ENCODE results near the gene ZCCHC2. TPM values are rescaled to one million over a fixed set of nuclear protein-coding genes. Genes with fewer than 3 reads are reported as not detected.

Gene ZCCHC2
- total and polyA plus RNA-seq, 2 of the 8 experiments (the other 6 are each of a cell fraction or from before 2014, with no cell fraction given) = 13.5 to 18.6 TPM

- no peak overlapping the region for H2BK120ac ChIP-seq (replicated peaks; ENCODE audit: low read depth, low read length)
- H3K18ac ChIP-seq (ENCODE audit: extremely low read depth, low read length) = no peak overlapping the region
- no peaks in the 10 kb centered on the region for H4K20me1 ChIP-seq (replicated peaks in 1 of 2; ENCODE audit: control insufficient read depth in 1 of 2, insufficient read depth in 2 of 2, low read length in 2 of 2)
- H4K8ac ChIP-seq (ENCODE audit: extremely low read depth, insufficient read depth, low read length) = no peak overlapping the region
- H3K9me3 ChIP-seq (ENCODE audit: insufficient read depth in 2 of 2, low read depth in 1 of 2, low read length in 1 of 2) = no peaks in the 10 kb centered on the region
- H3K9ac ChIP-seq (replicated peaks in 1 of 4; ENCODE audit: extremely low read depth in 1 of 4, low read depth in 3 of 4, low read length in 3 of 4) = no peak overlapping the region
- H2BK20ac ChIP-seq (ENCODE audit: low read length) = no peak overlapping the region
- no peak overlapping the region for H3K4ac ChIP-seq (replicated peaks; ENCODE audit: insufficient read length, low read depth, low read length)
- no peak overlapping the region for H3K56ac ChIP-seq (replicated peaks; ENCODE audit: insufficient read length, low read depth, low read length)
- H3K23me2 ChIP-seq (ENCODE audit: low read depth, low read length) = no peaks in the 10 kb centered on the region
- ChIA-PET CTCF (ENCODE audit: partially characterized antibody) (no interaction called here), POLR2A (ENCODE audit: partially characterized antibody) (interaction anchor here (0.8 to 1.0 kb wide), 2 partner anchors 14 to 827 kb away, joined by 3 read pairs; no protein-coding TSS in a partner anchor)
- no peak overlapping the region for H2BK12ac ChIP-seq (ENCODE audit: low read depth, low read length)
- H2BK5ac ChIP-seq (ENCODE audit: low read depth, low read length) = no peak overlapping the region
- no peak overlapping the region for H2BK15ac ChIP-seq (ENCODE audit: low read length)
- no peak overlapping the region for H2AK5ac ChIP-seq (ENCODE audit: low read depth, low read length)
- H3K27me3 ChIP-seq (replicated peaks in 1 of 4; ENCODE audit: control insufficient read depth in 3 of 4, extremely low read depth in 1 of 4, insufficient read depth in 3 of 4, low read length in 3 of 4) = no peaks in the 10 kb centered on the region
- no peak overlapping the region for H4K5ac ChIP-seq (ENCODE audit: insufficient read length, low read depth, low read length)
- H3K4me2 ChIP-seq (ENCODE audit: insufficient read depth in 1 of 2, low read depth in 2 of 2, low read length in 2 of 2) = no peak overlapping the region
- DNase-seq (ENCODE audit: low read depth in 1 of 2, low spot score in 2 of 2) = no peak
- H3K4me1 ChIP-seq (replicated peaks in 1 of 4; ENCODE audit: control insufficient read depth in 3 of 4, insufficient read depth in 4 of 4, low read length in 3 of 4) = no peaks in the 10 kb centered on the region
- no peaks in the 10 kb centered on the region; the same call in 1 of the 2 replicates for H3K79me1 ChIP-seq (ENCODE audit: low read depth, low read length)
- WGBS, 2 experiments (ENCODE audit: extremely low coverage in 1 of 2, insufficient coverage in 1 of 2, insufficient read length in 1 of 2, insufficient replicate concordance in 2 of 2, low coverage in 1 of 2, low lambda C conversion rate in 2 of 2, missing lambda C conversion rate in 1 of 2) = 93% methylated on average over 3 of the region's 3 CpGs; no CpG with 5 or more reads in 1 of the 2 experiments
- H3K27ac ChIP-seq (ENCODE audit: low read depth, low read length) = no peak overlapping the region
- FAIRE-seq = no peak
- H2AFZ ChIP-seq (ENCODE audit: low read length) = no peak overlapping the region
- H3K14ac ChIP-seq (ENCODE audit: insufficient read length) = no peak overlapping the region
- TF ChIP-seq SP1 (IDR thresholded peaks at IDR 0.05; ENCODE audit: low read depth, low read length) (no peak), KDM1A (IDR thresholded peaks at IDR 0.05; ENCODE audit: borderline replicate concordance, low read length) (no peak), SP4 (IDR thresholded peaks at IDR 0.05; ENCODE audit: low read length) (no peak), JUN (IDR thresholded peaks at IDR 0.05; ENCODE audit: low read depth, low read length) (no peak), SIX5 (IDR thresholded peaks at IDR 0.05; ENCODE audit: low read depth, low read length) (no peak), CREB1 (IDR thresholded peaks at IDR 0.05) (no peak)
- peaks cover 0 to 14% of the 10 kb centered on the region in 2 experiments; a peak in 2 of 4 replicates for H3K79me2 ChIP-seq (ENCODE audit: control insufficient read depth in 1 of 2, insufficient read depth in 2 of 2, low read length in 2 of 2)
- H3K36me3 ChIP-seq (ENCODE audit: control insufficient read depth in 2 of 4, insufficient read depth in 4 of 4, low read length in 3 of 4) = peaks cover 0 to 6% (median 2%) of the 10 kb centered on the region in 4 experiments; a peak in 3 of 8 replicates
- no peak overlapping the region for H3K23ac ChIP-seq (ENCODE audit: insufficient read length)
- no peak overlapping the region for H4K91ac ChIP-seq (replicated peaks; ENCODE audit: insufficient read length, low read length)
- H3K4me3 ChIP-seq (ENCODE audit: extremely low read depth in 1 of 4, insufficient read depth in 2 of 4, low read depth in 3 of 4, low read length in 4 of 4) = no peak overlapping the region
Observed at GRCh38 chr18:62538881-62539280, 16.1 kb downstream of the ZCCHC2 start.
